Hematopoietic multipotent progenitor cell treated with erythropoietin and hydrocortisone succinate and interleukin-3 and kit ligand, for 8 days (in vitro differentiated cells): Measurements from ENCODE around the gene IFNL1.
"Not testable (repeated sequence)": the region's sequence is repeated elsewhere in the genome, so short reads cannot be mapped to it uniquely, and the experiment has no call there.

Experiments used
- DNase-seq: peaks from one replicate; pipeline ENCODE4 v3.0.0-alpha.2; 2015

Gene IFNL1

GRCh38 chr19:39308531-39309304 lies 12.5 kb downstream of the IFNL1 start:
- peak; percentile 30 for DNase-seq

- DNase-seq: not testable (repeated sequence)
Measured at GRCh38 chr19:39309305-39309670, 13.1 kb downstream of the IFNL1 start.

- DNase-seq: peak; percentile 43
Measured at GRCh38 chr19:39310558-39311311, 14.5 kb downstream of the IFNL1 start.

GRCh38 chr19:39314016-39314728 lies 18.0 kb downstream of the IFNL1 start:
- no peak for DNase-seq

- DNase-seq: no peak
Measured at GRCh38 chr19:39315933-39316332, 19.7 kb downstream of the IFNL1 start.

GRCh38 chr19:39316627-39317321 lies 20.6 kb downstream of the IFNL1 start:
- no peak for DNase-seq

- DNase-seq: no peak
Measured at GRCh38 chr19:39317476-39317875, 21.3 kb downstream of the IFNL1 start.

- DNase-seq: no peak
Measured at GRCh38 chr19:39318071-39318470, 21.9 kb downstream of the IFNL1 start.

GRCh38 chr19:39318690-39319089 lies 22.5 kb downstream of the IFNL1 start:
- no peak for DNase-seq

- no peak for DNase-seq
Measured at GRCh38 chr19:39319098-39319891, 23.1 kb downstream of the IFNL1 start.

- no peak for DNase-seq
Measured at GRCh38 chr19:39319892-39320248, 23.7 kb downstream of the IFNL1 start.

GRCh38 chr19:39321117-39321831 lies 25.1 kb downstream of the IFNL1 start:
- no peak for DNase-seq

- no peak for DNase-seq
Measured at GRCh38 chr19:39321832-39322176, 25.6 kb downstream of the IFNL1 start.

- no peak for DNase-seq
Measured at GRCh38 chr19:39324242-39324842, 28.1 kb downstream of the IFNL1 start.

- DNase-seq: no peak
Measured at GRCh38 chr19:39325778-39326665, 29.8 kb downstream of the IFNL1 start.

GRCh38 chr19:39327363-39328045 lies 31.3 kb downstream of the IFNL1 start:
- DNase-seq: no peak

- DNase-seq: peak; percentile 75
Measured at GRCh38 chr19:39328046-39328705, 32.0 kb downstream of the IFNL1 start.

- DNase-seq: no peak
Measured at GRCh38 chr19:39329948-39330347, 33.7 kb downstream of the IFNL1 start.

GRCh38 chr19:39332293-39332692 lies 36.1 kb downstream of the IFNL1 start:
- DNase-seq: no peak
